ENCODE measurements around the gene PRDX3.

Gene PRDX3

GRCh38 chr10:119136084-119136483 lies 42.5 kb downstream of the PRDX3 start:
- TF ChIP-seq CTCF (IDR thresholded peaks at IDR 0.05; ENCODE audit: borderline replicate concordance, insufficient read depth, low read depth, low read length) = no peak
- no peak overlapping the region for H3K4me3 ChIP-seq (ENCODE audit: low read depth, low read length)

- no peak overlapping the region for H3K4me3 ChIP-seq (ENCODE audit: low read depth, low read length)
- TF ChIP-seq CTCF (IDR thresholded peaks at IDR 0.05; ENCODE audit: borderline replicate concordance, insufficient read depth, low read depth, low read length) = no peak
Observed at GRCh38 chr10:119135513-119135881, 43.1 kb downstream of the PRDX3 start.

- H3K4me3 ChIP-seq (ENCODE audit: low read depth, low read length) = no peak overlapping the region
- TF ChIP-seq CTCF (IDR thresholded peaks at IDR 0.05; ENCODE audit: borderline replicate concordance, insufficient read depth, low read depth, low read length) = no peak
Observed at GRCh38 chr10:119133949-119134348, 44.7 kb downstream of the PRDX3 start.

GRCh38 chr10:119132521-119133345 lies 45.9 kb downstream of the PRDX3 start:
- no peak for TF ChIP-seq CTCF (IDR thresholded peaks at IDR 0.05; ENCODE audit: borderline replicate concordance, insufficient read depth, low read depth, low read length)
- H3K4me3 ChIP-seq (ENCODE audit: low read depth, low read length) = no peak overlapping the region

GRCh38 chr10:119131512-119132240 lies 46.9 kb downstream of the PRDX3 start:
- no peak for TF ChIP-seq CTCF (IDR thresholded peaks at IDR 0.05; ENCODE audit: borderline replicate concordance, insufficient read depth, low read depth, low read length)
- H3K4me3 ChIP-seq (ENCODE audit: low read depth, low read length) = no peak overlapping the region

- H3K4me3 ChIP-seq (ENCODE audit: low read depth, low read length) = no peak overlapping the region
- TF ChIP-seq CTCF (IDR thresholded peaks at IDR 0.05; ENCODE audit: borderline replicate concordance, insufficient read depth, low read depth, low read length) = no peak
Observed at GRCh38 chr10:119129721-119130120, 48.9 kb downstream of the PRDX3 start.

GRCh38 chr10:119125942-119126341 lies 52.7 kb downstream of the PRDX3 start:
- no peak for TF ChIP-seq CTCF (IDR thresholded peaks at IDR 0.05; ENCODE audit: borderline replicate concordance, insufficient read depth, low read depth, low read length)
- H3K4me3 ChIP-seq (ENCODE audit: low read depth, low read length) = no peak overlapping the region

Measured in GM12875 (cell line).